ENCODE results near the gene SPOCK3.
"Not testable (repeated sequence)": the region's sequence is repeated elsewhere in the genome, so short reads cannot be mapped to it uniquely, and the experiment has no call there.

SPOCK3 gene

DNA sequence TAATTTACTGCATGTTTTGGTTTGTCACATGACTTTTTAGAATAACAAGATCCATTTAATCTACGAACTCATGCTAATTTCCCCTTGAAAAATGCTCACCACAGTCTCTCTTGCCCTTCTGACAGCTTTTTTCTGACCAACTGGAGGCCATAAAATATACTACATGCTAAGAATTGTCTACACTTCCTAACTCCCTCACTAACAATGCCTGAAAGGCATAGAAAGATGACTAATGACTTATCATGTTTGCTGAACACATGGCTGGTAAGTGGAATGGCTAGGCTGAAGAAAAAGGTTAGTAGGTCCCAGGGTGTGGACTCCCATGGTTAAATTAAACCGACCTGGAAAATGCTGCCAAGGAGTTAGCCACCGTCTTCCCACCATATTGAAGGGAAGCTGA lies 309.9 kb downstream of the SPOCK3 start:
- DNase-seq: no peak

DNA sequence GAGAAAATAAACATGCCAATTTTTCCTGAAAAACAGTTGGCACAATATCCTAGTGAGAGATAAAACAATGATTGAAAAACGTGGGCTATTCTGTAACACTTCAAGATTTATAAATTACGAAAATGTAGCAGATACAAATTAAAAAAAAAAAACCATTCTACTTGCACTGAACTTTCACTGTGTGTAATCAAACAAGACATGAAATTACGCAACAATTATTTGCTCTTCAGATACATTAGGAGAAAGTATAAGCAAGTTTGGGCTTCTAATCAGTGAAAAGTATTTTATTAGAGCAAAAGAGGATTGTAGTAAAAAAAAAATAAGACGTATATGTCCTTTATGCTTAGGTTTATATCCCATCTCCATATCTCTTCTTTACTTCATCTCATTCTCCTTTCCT lies 320.4 kb downstream of the SPOCK3 start:
- DNase-seq: no peak

- DNase-seq: no peak
Measured at GRCh38 chr4:166903408-166903807, 330.9 kb downstream of the SPOCK3 start.

DNA sequence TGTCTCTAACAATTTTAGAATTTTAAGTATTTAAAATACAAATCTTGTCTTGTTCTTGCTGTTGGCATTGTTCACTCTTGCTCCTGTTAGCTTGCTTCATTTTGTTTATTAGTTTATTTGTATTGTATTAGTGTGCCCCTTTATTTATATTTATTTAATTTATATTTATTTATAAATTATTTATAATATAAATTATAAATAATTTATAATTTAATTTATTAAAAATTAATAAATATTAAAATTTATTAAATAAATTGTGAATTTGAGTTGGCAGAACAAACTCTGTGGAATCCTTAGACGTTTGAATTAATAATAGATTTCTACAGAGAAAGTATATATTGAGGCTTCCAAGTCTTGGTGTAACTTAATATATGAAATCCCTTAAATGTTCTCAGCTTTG lies 331.4 kb downstream of the SPOCK3 start:
- no peak for DNase-seq

DNA sequence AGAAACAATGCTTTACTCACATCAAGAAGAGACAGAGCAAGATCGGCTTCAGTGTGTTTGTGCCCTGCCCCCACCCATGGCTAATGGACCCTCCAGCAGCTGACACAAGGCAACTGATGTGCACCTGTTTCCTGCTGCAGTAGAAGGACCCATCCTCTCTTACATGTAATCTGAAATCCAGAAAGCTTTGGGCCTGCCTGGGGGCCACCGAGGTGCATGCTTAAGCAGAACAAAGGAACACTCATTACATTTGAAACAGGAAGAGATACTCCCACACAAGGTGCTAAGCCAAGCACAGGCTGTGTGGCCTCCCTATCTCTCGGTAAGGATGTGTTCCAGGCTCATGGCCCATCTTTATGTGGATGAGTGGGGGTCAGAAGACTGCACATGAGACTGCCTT lies 338.0 kb downstream of the SPOCK3 start:
- no peak for DNase-seq

DNA sequence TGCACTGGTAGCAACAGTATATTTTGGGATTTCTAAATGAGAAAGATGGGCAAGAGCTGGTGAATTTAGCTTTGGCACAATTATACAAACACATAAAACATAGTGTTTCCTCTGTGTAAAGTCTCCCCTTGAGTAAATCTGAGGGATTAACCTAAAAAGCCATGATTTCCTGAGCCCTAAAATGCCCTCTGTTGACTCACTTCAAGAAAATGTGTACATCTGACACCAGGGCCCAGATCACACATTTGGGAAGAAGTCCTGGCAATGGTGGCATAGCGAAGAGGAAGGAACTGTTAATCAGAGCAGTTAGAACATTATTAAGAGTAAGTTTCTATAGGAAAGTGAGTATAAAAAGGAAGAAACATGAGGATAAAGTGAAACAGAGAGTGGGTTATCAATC lies 338.5 kb downstream of the SPOCK3 start:
- DNase-seq: no peak

- DNase-seq: no peak
Measured at GRCh38 chr4:166887457-166887856, 346.8 kb downstream of the SPOCK3 start.

- no peak for DNase-seq
Measured at GRCh38 chr4:166886718-166887117, 347.6 kb downstream of the SPOCK3 start.

GRCh38 chr4:166882221-166882620 lies 352.1 kb downstream of the SPOCK3 start:
- no peak for DNase-seq

DNA sequence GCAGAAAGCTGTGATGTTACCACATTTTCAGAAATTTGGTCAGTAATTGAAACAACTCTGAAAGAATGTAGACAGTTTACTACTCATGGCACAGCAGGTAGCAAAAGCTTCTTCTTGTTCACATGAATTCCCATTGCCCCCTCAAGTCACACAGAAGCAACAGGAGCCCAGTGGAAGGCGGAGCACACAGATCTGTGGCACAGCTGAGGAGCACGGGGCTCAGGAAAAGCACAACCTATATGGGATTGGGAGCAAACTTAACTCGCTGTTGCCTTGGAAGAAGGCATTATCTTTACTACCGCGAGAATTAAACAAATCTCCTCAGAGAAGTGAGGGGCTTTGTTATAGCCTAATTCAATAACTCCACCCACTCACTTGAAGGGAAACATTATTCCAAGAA lies 358.5 kb downstream of the SPOCK3 start:
- no peak for DNase-seq

DNA sequence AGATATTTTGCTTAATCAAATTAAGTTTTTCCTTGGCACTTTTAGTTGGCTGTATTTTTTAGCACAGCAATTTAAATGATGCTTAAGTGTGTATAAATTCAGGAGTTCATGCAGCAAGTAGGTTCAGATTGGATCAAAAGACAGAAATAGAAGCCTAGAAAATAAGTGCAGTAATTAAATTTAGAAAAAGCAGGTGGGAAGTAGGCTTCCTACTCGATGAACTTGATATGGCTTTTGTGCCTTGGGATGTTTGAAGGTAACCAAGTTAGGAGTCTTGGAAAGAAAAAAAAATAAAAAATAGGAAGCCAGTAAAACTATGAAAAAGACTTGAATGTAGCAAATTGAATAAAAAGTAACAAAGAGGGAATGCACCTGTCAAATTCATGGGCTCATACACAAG lies 372.3 kb downstream of the SPOCK3 start:
- no peak for DNase-seq

DNA sequence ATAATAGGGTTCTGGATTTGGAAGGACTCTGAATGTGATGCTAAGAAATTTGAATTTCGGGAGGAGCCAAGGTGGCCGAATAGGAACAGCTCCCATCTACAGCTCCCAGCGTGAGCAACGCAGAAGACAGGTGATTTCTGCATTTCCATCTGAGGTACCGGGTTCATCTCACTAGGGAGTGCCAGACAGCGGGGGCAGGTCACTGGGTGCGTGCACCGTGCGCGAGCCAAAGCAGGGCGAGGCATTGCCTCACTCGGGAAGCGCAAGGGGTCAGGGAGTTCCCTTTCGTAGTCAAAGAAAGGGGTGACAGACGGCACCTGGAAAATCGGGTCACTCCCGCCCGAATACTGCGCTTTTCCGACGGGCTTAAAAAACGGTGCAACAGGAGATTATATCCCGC lies 383.9 kb downstream of the SPOCK3 start:
- DNase-seq: not testable (repeated sequence)

GRCh38 chr4:166846939-166847338 lies 387.4 kb downstream of the SPOCK3 start:
- DNase-seq: no peak

DNA sequence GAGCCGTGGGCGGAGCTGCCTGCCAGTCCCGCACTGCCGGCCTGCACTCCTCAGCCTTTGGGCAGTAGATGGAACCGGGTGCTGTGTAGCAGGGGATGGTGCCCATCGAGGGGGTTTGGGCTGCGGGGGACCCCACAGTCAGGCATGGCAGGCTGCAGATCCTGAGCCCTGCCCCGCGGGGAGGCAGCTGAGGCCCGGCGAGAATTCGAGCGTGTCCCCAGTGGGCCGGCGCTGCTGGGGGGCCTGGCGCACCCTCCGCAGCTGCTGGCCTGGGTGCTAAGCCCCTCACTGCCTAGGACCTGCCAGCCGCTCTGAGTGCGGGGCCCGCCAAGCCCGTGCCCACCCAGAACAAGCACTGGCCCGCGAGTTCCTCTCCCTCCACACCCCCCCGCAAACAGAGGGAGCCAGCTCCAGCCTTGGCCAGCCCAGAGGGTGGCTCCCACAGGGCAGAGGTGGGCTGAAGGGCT lies 391.5 kb downstream of the SPOCK3 start:
- no peak for DNase-seq

GRCh38 chr4:166839615-166840251 lies 394.6 kb downstream of the SPOCK3 start:
- no peak for DNase-seq

DNA sequence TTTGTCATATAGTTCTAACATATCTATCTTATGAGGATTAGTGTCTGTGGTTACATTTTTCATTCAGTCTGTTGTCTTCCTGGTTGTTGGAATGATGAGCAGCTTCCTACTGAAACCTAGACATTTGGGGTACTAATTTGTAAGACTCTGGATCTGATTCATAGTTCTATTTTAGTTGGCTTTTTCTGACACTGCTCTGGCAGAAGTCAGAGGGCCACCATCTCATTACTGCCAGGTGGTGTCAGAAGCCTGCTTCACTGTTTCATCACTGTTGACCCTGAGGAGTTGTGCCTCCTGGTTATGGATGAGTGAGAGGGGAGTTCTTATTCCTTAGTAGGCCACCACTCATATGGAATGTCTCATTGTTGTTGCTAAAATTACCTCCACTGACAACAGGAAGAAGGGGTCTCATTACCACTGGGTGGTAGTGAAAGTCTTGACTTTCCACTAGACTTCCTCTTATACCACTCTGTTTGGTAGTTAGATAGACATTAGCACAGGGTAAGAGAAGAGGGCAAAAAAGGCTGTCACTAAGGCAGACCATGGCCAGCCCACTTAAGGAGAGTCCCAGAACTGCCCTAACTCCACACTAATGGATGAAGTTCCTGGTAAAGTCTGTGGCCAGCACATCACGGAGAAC lies 395.2 kb downstream of the SPOCK3 start:
- DNase-seq: no peak

GRCh38 chr4:166836865-166837264 lies 397.4 kb downstream of the SPOCK3 start:
- DNase-seq: no peak

DNA sequence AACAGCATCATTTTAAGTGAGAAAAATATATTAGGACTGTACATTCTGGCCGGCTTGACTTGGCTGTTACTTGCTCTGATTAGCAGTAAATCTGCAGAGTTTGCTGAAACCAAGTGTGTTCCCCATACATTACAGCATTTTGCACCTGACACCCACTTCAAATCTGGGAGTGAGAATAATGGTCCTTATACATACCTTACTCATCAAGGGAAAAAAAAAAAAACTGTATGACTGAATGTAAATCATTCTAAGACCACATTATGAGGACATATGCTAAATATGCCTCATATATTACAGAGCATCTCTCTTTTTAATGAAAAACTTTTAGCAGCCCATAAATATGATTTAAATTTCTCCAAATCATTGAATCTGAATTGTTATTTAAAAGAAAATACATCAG lies 406.7 kb downstream of the SPOCK3 start:
- DNase-seq: no peak

GRCh38 chr4:166827167-166827566 lies 407.1 kb downstream of the SPOCK3 start:
- DNase-seq: no peak

DNA sequence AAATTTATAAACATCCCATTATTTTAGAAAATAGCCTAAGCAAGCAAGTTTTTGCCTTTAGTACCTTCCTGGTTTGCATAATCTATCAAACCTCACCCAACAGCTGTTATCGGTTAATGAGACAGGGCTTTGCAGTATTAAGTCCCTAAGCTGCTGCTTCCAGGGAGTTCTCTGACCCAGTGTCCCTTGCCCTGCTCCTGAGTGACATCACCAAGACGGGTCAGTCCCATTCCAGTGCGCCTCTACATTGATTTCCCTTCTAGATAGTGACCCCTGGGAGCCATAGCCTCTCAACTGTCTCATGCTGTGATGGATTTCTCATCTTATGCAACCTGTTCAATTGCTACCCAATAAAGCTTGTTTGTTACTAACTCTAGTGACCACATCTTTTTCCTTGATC lies 410.4 kb downstream of the SPOCK3 start:
- DNase-seq: no peak

DNA sequence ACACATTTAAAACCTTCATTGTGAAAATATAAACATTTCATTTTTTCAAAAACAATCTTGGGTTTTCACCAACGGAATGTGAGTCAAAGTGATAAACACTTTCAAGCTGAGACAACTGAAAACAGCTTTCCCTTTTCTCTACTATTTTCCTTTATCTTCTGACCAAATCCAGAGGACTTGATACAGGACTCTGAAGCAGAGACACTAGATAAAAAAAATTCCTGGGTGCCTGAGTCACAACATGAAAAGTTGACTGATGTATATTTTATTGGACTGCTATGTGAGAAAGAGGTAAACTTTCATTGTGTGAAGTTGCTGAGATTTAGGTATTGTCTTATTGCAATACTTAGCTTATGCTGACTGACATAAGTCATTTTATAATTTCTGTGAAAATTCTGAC lies 411.2 kb downstream of the SPOCK3 start:
- no peak for DNase-seq

- DNase-seq: no peak
Measured at GRCh38 chr4:166822386-166822785, 411.9 kb downstream of the SPOCK3 start.

GRCh38 chr4:166816890-166817289 lies 417.4 kb downstream of the SPOCK3 start:
- DNase-seq: no peak

- no peak for DNase-seq
Measured at GRCh38 chr4:166808380-166808779, 425.9 kb downstream of the SPOCK3 start.

DNA sequence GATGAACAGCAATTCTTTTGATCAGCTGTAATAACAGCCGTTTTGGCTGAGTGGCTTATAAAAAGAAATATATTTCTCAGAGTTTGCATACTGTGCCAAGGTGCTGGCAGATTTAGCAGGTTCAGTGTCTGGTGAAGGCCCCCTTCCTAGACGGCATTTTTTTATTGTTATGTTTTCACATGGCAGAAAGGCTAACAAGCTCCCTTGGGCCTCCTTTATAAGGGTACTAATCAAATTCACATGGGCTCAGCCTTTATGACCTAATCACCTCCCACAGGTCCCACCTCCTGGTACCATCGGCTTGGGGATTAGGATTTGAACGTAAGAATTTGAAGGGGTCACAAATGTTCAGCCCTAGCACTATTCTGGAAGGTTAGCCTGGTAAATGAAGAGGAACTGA lies 431.9 kb downstream of the SPOCK3 start:
- DNase-seq: no peak

Measured in CD4-positive, alpha-beta T cell treated with Interleukin-12 subunit alpha and Interleukin-12 subunit beta, for 1 hour (primary cell).